ENCODE measurements around the gene TMTC4.

- no peak for TF ChIP-seq CTCF (IDR thresholded peaks at IDR 0.05)
- no peak for TF ChIP-seq EZH2phosphoT487 (IDR thresholded peaks at IDR 0.05)
- TF ChIP-seq EZH2 (IDR thresholded peaks at IDR 0.05) = no peak
Observed at GRCh38 chr13:100625447-100625846, 49.1 kb downstream of the TMTC4 start.
